Neural cell (in vitro differentiated cells): ENCODE data around the gene BCCIP. TPM values are rescaled to one million over a fixed set of nuclear protein-coding genes. Genes with fewer than 3 reads are reported as not detected.

ENCODE experiments used
- H2AFZ ChIP-seq: fragments of 200-600, 300-800 bp; sonication (generic), shearing (Covaris generic); 2 replicates; pipeline ENCODE4 v1.6.0; 2014; ENCODE audit warnings: low read depth, mild to moderate bottlenecking, antibody characterized with exemption, low read length, moderate library complexity
- H3F3A ChIP-seq: fragments of 200-600 bp; shearing (Covaris generic); 2 replicates; pipeline ENCODE4 v1.6.1; 2016; ENCODE audit warnings: mild to moderate bottlenecking, moderate library complexity, mixed read lengths, antibody characterized with exemption, low read length; ENCODE audit not compliant: insufficient read depth, poor library complexity, severe bottlenecking
- H3K27ac ChIP-seq: fragments of 200-600, 300-800 bp; sonication (generic), shearing (Covaris generic); 2 replicates; pipeline ENCODE4 v1.5.1; 2014; ENCODE audit warnings: mild to moderate bottlenecking, low read length, moderate library complexity
- H3K27me3 ChIP-seq: fragments of 300-800, 200-600 bp; sonication (generic), shearing (Covaris generic); 2 replicates; pipeline ENCODE4 v1.6.0; 2014; ENCODE audit warnings: mild to moderate bottlenecking, low read depth, low read length, moderate library complexity; ENCODE audit not compliant: insufficient read depth
- H3K36me3 ChIP-seq: fragments of 300-800, 200-600 bp; sonication (generic), shearing (Covaris generic); 2 replicates; pipeline ENCODE4 v1.5.1; 2014; ENCODE audit warnings: mild to moderate bottlenecking, antibody characterized with exemption, low read length, moderate library complexity; ENCODE audit not compliant: insufficient read depth
- H3K4me2 ChIP-seq: fragments of 300-800, 200-600 bp; sonication (generic), shearing (Covaris generic); 2 replicates; pipeline ENCODE4 v1.6.0; 2014; ENCODE audit warnings: mild to moderate bottlenecking, low read length
- H3K4me3 ChIP-seq: fragments of 300-800, 200-600 bp; sonication (generic), shearing (Covaris generic); 2 replicates; pipeline ENCODE4 v1.5.1; 2014; ENCODE audit warnings: mild to moderate bottlenecking, low read length, moderate library complexity
- H3K79me2 ChIP-seq: fragments of 200-600 bp; shearing (Covaris generic); replicated peaks from 2 replicates; pipeline ENCODE4 v1.6.0; 2014; ENCODE audit warnings: mild to moderate bottlenecking, low read length, moderate library complexity; ENCODE audit not compliant: insufficient read depth
- H3K9ac ChIP-seq: fragments of 300-800, 200-600 bp; sonication (generic), shearing (Covaris generic); 2 replicates; pipeline ENCODE4 v1.6.1; 2016; ENCODE audit warnings: mild to moderate bottlenecking, low read length, mixed read lengths
- H3K9me2 ChIP-seq: fragments of 200-600 bp; shearing (Covaris generic); 2 replicates; pipeline ENCODE4 v1.6.1; 2016; ENCODE audit warnings: mild to moderate bottlenecking, low read length, mixed read lengths; ENCODE audit not compliant: insufficient read depth
- H3K9me3 ChIP-seq: fragments of 200-600, 300-800 bp; sonication (generic), shearing (Covaris generic); 2 replicates; pipeline ENCODE4 v1.6.1; 2016; ENCODE audit warnings: mild to moderate bottlenecking, mixed run types, low read length, moderate library complexity, mixed read lengths
- H4K20me1 ChIP-seq: fragments of 200-600 bp; shearing (Covaris generic); 2 replicates; pipeline ENCODE4 v1.6.1; 2016; ENCODE audit warnings: mild to moderate bottlenecking, mixed run types; ENCODE audit not compliant: insufficient read depth
- CTCF ChIP-seq: fragments of 450-650 bp; IDR thresholded peaks from 2 replicates; pipeline ENCODE4 v1.5.1; 2014; ENCODE audit warnings: antibody characterized with exemption, mild to moderate bottlenecking, moderate library complexity; ENCODE audit not compliant: poor library complexity, severe bottlenecking
- EP300 ChIP-seq: fragments of 450-650 bp; conservative IDR thresholded peaks from 2 replicates; pipeline ENCODE4 v1.6.1; 2014; ENCODE audit warnings: antibody characterized with exemption, mild to moderate bottlenecking, moderate library complexity; ENCODE audit not compliant: poor library complexity, severe bottlenecking
- EZH2 ChIP-seq: fragments of 200-600, 300-800 bp; shearing (Covaris generic), sonication (generic); IDR thresholded peaks from 2 replicates; pipeline ENCODE4 v1.6.1; 2014; ENCODE audit warnings: antibody characterized with exemption, low read length, borderline replicate concordance, mild to moderate bottlenecking; ENCODE audit not compliant: insufficient read depth, poor library complexity, severe bottlenecking
- MXI1 ChIP-seq: fragments of 450-650 bp; conservative IDR thresholded peaks from 2 replicates; pipeline ENCODE4 v1.6.1; 2014; ENCODE audit warnings: antibody characterized with exemption, mild to moderate bottlenecking; ENCODE audit not compliant: poor library complexity, severe bottlenecking
- POLR2AphosphoS5 ChIP-seq: IDR thresholded peaks from 2 replicates; pipeline ENCODE4 v1.6.1; 2012
- RAD21 ChIP-seq: fragments of 450-650 bp; conservative IDR thresholded peaks from 2 replicates; pipeline ENCODE4 v1.6.1; 2014; ENCODE audit warnings: antibody characterized with exemption, mild to moderate bottlenecking, moderate library complexity
- REST ChIP-seq: IDR thresholded peaks from 2 replicates; pipeline ENCODE4 v1.6.1; 2012; ENCODE audit warnings: borderline replicate concordance
- SMC3 ChIP-seq: fragments of 450-650 bp; conservative IDR thresholded peaks from 2 replicates; pipeline ENCODE4 v1.6.1; 2014; ENCODE audit warnings: antibody characterized with exemption, mild to moderate bottlenecking, moderate library complexity; ENCODE audit not compliant: poor library complexity
- TAF1 ChIP-seq: IDR thresholded peaks from 2 replicates; pipeline ENCODE4 v1.6.1; 2012; ENCODE audit warnings: low read depth
- polyA plus RNA-seq: library from polyadenylated mRNA; depleted of rRNA; stranded (reverse); fragments of >200 nt; gene quantifications from 2 replicates; pipeline ENCODE4 v1.2.3, GENCODE V29; 2014

Gene BCCIP
- polyA plus RNA-seq, 1 donor from 2014 or later, result 95.8 TPM

- H3K9me2 ChIP-seq, result no peaks in the 10 kb centered on the region
- H4K20me1 ChIP-seq, result no peaks in the 10 kb centered on the region
- H3K27ac ChIP-seq, result no peak overlapping the region
- no peaks in the 10 kb centered on the region for H3F3A ChIP-seq
- no peaks in the 10 kb centered on the region for H3K9me3 ChIP-seq
- no peak overlapping the region for H3K4me2 ChIP-seq
- H3K36me3 ChIP-seq, result peaks cover 4% of the 10 kb centered on the region
- no peaks in the 10 kb centered on the region for H3K79me2 ChIP-seq
- no peak overlapping the region for H3K4me3 ChIP-seq
- no peak overlapping the region for H2AFZ ChIP-seq
- TF ChIP-seq RAD21 (no peak), POLR2AphosphoS5 (no peak), MXI1 (no peak), SMC3 (no peak), CTCF (no peak), REST (no peak), TAF1 (no peak), EZH2 (no peak), EP300 (no peak)
- no peaks in the 10 kb centered on the region for H3K27me3 ChIP-seq
- no peak overlapping the region for H3K9ac ChIP-seq
Measured at GRCh38 chr10:125808047-125808446, 15.3 kb upstream of the BCCIP start.

GRCh38 chr10:125811251-125811650 lies 12.1 kb upstream of the BCCIP start:
- H3K9ac ChIP-seq, result no peak overlapping the region
- no peaks in the 10 kb centered on the region for H3K27me3 ChIP-seq
- H3K79me2 ChIP-seq, result no peaks in the 10 kb centered on the region
- no peaks in the 10 kb centered on the region for H3K9me3 ChIP-seq
- no peaks in the 10 kb centered on the region for H3K9me2 ChIP-seq
- TF ChIP-seq EP300, result no peak
- TF ChIP-seq TAF1, result no peak
- TF ChIP-seq POLR2AphosphoS5, result no peak
- no peak for TF ChIP-seq MXI1
- no peak for TF ChIP-seq REST
- TF ChIP-seq SMC3, result no peak
- no peak for TF ChIP-seq RAD21
- TF ChIP-seq CTCF, result no peak
- no peak for TF ChIP-seq EZH2
- no peak overlapping the region for H3K4me3 ChIP-seq
- H3K4me2 ChIP-seq, result no peak overlapping the region
- no peaks in the 10 kb centered on the region for H4K20me1 ChIP-seq
- H2AFZ ChIP-seq, result no peak overlapping the region
- H3K27ac ChIP-seq, result no peak overlapping the region
- H3F3A ChIP-seq, result no peaks in the 10 kb centered on the region
- peaks cover 4% of the 10 kb centered on the region for H3K36me3 ChIP-seq
